GM12864 (cell line): Measurements from ENCODE around the gene CAPS.

ENCODE experiments used
- DNase-seq: peaks from one replicate; pipeline ENCODE4 v3.0.0-alpha.2; 2011; ENCODE audit warnings: low read depth
- H3K4me3 ChIP-seq: 2 replicates; pipeline ENCODE4 v1.5.1; 2011; ENCODE audit warnings: mild to moderate bottlenecking, low read depth, low read length, control low read depth
- CTCF ChIP-seq: IDR thresholded peaks from 2 replicates; pipeline ENCODE4 v1.5.1; 2011; ENCODE audit warnings: low read depth, mild to moderate bottlenecking, moderate library complexity, low read length, control low read depth, inconsistent platforms; ENCODE audit errors: missing control alignments

Gene CAPS

GRCh38 chr19:5907241-5907640 is 6.8 kb upstream of the CAPS start:
- no peak for DNase-seq
- no peak for TF ChIP-seq CTCF
- no peak overlapping the region for H3K4me3 ChIP-seq

- H3K4me3 ChIP-seq, result no peak overlapping the region
- DNase-seq, result no peak
- no peak for TF ChIP-seq CTCF
These were observed 5.1 kb upstream of the CAPS start for GRCh38 chr19:5908773-5909442.

GRCh38 chr19:5910638-5910907 is 3.5 kb upstream of the CAPS start:
- DNase-seq, result no peak
- no peak for TF ChIP-seq CTCF
- H3K4me3 ChIP-seq, result no peak overlapping the region

- H3K4me3 ChIP-seq, result no peak overlapping the region
- TF ChIP-seq CTCF, result no peak
- DNase-seq, result no peak
These were observed 2.7 kb upstream of the CAPS start for GRCh38 chr19:5911366-5911765.

GRCh38 chr19:5914358-5914774 is 312 bp downstream of the CAPS start:
- no peak for TF ChIP-seq CTCF
- H3K4me3 ChIP-seq, result no peak overlapping the region
- no peak for DNase-seq

- H3K4me3 ChIP-seq, result no peak overlapping the region
- TF ChIP-seq CTCF, result no peak
- DNase-seq, result no peak
These were observed 1.1 kb downstream of the CAPS start for GRCh38 chr19:5914946-5915781.

GRCh38 chr19:5915782-5916165 is 1.7 kb downstream of the CAPS start:
- DNase-seq, result no peak
- H3K4me3 ChIP-seq, result no peak overlapping the region
- TF ChIP-seq CTCF, result no peak
